GM21717 (cell line): Measurements from ENCODE around the gene FNTB.

Experiments used
- ATAC-seq: cut with Tn5 transposase; IDR thresholded peaks from one replicate; pipeline ENCODE4 v1.9.1; 2021; ENCODE audit warnings: mild to moderate bottlenecking, moderate library complexity; ENCODE audit not compliant: unreplicated experiment

Gene FNTB

GRCh38 chr14:64952598-64953309 is 33.9 kb upstream of the FNTB start:
- ATAC-seq = no peak

- no peak for ATAC-seq
Measured at GRCh38 chr14:64953310-64953654, 33.4 kb upstream of the FNTB start.

- no peak for ATAC-seq
Measured at GRCh38 chr14:64953661-64954060, 33.0 kb upstream of the FNTB start.

GRCh38 chr14:64954491-64955240 is 32.0 kb upstream of the FNTB start:
- ATAC-seq = no peak

- ATAC-seq = no peak
Measured at GRCh38 chr14:64955297-64955696, 31.4 kb upstream of the FNTB start.

- ATAC-seq = no peak
Measured at GRCh38 chr14:64956697-64957406, 29.8 kb upstream of the FNTB start.

GRCh38 chr14:64958201-64958600 is 28.5 kb upstream of the FNTB start:
- ATAC-seq = no peak

GRCh38 chr14:64958743-64959142 is 28.0 kb upstream of the FNTB start:
- ATAC-seq = no peak

GRCh38 chr14:64960762-64961276 is 25.9 kb upstream of the FNTB start:
- ATAC-seq = no peak

- no peak for ATAC-seq
Measured at GRCh38 chr14:64963611-64964010, 23.1 kb upstream of the FNTB start.

- ATAC-seq = no peak
Measured at GRCh38 chr14:64965356-64966000, 21.2 kb upstream of the FNTB start.

- no peak for ATAC-seq
Measured at GRCh38 chr14:64966976-64967375, 19.7 kb upstream of the FNTB start.

GRCh38 chr14:64968167-64968566 is 18.5 kb upstream of the FNTB start:
- ATAC-seq = no peak

- ATAC-seq = no peak
Measured at GRCh38 chr14:64968651-64969050, 18.0 kb upstream of the FNTB start.

GRCh38 chr14:64970041-64970440 is 16.7 kb upstream of the FNTB start:
- ATAC-seq = no peak

- ATAC-seq = no peak
Measured at GRCh38 chr14:64970776-64971477, 15.8 kb upstream of the FNTB start.

- ATAC-seq = no peak
Measured at GRCh38 chr14:64971491-64971942, 15.2 kb upstream of the FNTB start.

GRCh38 chr14:64971943-64972791 is 14.5 kb upstream of the FNTB start, which contains the start of gene RAB15:
RAB15 (minus strand) TSS chr14:64972336; CDS start chr14:64972076, 260 bp downstream.
- no peak for ATAC-seq

- no peak for ATAC-seq
Measured at GRCh38 chr14:64973026-64973442, 13.7 kb upstream of the FNTB start.
